HL-60 (cell line): ENCODE results near the gene SCAMP3.

Experiments
- GABPA ChIP-seq: IDR thresholded peaks from 2 replicates; pipeline ENCODE4 v1.6.1; 2012; ENCODE audit warnings: low read depth
- POLR2AphosphoS5 ChIP-seq: IDR thresholded peaks from 2 replicates; pipeline ENCODE4 v1.6.1; 2012; ENCODE audit warnings: low read depth
- REST ChIP-seq: IDR thresholded peaks from 2 replicates; pipeline ENCODE4 v1.6.1; 2012; ENCODE audit warnings: low read depth; ENCODE audit not compliant: insufficient replicate concordance
- SPI1 ChIP-seq: IDR thresholded peaks from 2 replicates; pipeline ENCODE4 v1.6.1; 2012; ENCODE audit warnings: low read depth, mild to moderate bottlenecking, borderline replicate concordance
- TF ChIP-seq, protein P1 (sequence below): IDR thresholded peaks from one replicate; pipeline ENCODE4 v1.5.1; 2011; ENCODE audit warnings: low read length, control low read depth, inconsistent platforms; ENCODE audit not compliant: insufficient read depth

GRCh38 chr1:155219592-155220031 is 42.5 kb downstream of the SCAMP3 start:
- no peak for TF ChIP-seq POLR2AphosphoS5
- TF ChIP-seq, protein P1, sequence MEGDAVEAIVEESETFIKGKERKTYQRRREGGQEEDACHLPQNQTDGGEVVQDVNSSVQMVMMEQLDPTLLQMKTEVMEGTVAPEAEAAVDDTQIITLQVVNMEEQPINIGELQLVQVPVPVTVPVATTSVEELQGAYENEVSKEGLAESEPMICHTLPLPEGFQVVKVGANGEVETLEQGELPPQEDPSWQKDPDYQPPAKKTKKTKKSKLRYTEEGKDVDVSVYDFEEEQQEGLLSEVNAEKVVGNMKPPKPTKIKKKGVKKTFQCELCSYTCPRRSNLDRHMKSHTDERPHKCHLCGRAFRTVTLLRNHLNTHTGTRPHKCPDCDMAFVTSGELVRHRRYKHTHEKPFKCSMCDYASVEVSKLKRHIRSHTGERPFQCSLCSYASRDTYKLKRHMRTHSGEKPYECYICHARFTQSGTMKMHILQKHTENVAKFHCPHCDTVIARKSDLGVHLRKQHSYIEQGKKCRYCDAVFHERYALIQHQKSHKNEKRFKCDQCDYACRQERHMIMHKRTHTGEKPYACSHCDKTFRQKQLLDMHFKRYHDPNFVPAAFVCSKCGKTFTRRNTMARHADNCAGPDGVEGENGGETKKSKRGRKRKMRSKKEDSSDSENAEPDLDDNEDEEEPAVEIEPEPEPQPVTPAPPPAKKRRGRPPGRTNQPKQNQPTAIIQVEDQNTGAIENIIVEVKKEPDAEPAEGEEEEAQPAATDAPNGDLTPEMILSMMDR = no peak
- no peak for TF ChIP-seq SPI1
- no peak for TF ChIP-seq GABPA
- TF ChIP-seq REST = no peak
